Neutrophil (primary cell): Measurements from ENCODE around the gene ITGB8.

ENCODE experiments used
- H3K27ac ChIP-seq: fragments of 200-600 bp; sonication (generic); 2 replicates; pipeline ENCODE4 v1.5.1; 2016; ENCODE audit warnings: mild to moderate bottlenecking, moderate library complexity
- H3K27me3 ChIP-seq: fragments of 200-600 bp; sonication (generic); 2 replicates; pipeline ENCODE4 v1.6.0; 2016; ENCODE audit warnings: mild to moderate bottlenecking
- H3K36me3 ChIP-seq: fragments of 200-600 bp; sonication (generic); 2 replicates; pipeline ENCODE4 v1.5.1; 2017
- H3K4me1 ChIP-seq, 2 experiments: fragments of 200-600 bp in 1 of 2; sonication (generic) in 1 of 2; 1 replicate in 1 of 2; 2 replicates in 1 of 2; pipeline versions ENCODE4 v1.5.1 to v1.6.1; 2013 to 2016; ENCODE audit warnings: low read depth in 1 of 2, low read length in 1 of 2, mild to moderate bottlenecking in 1 of 2, moderate library complexity in 1 of 2; ENCODE audit not compliant: control insufficient read depth in 1 of 2, insufficient read depth in 1 of 2
- H3K4me3 ChIP-seq, 2 experiments: fragments of 200-600 bp in 1 of 2; sonication (generic) in 1 of 2; 1 replicate in 1 of 2; 2 replicates in 1 of 2; pipeline ENCODE4 v1.5.1; 2013 to 2016; ENCODE audit warnings: low read depth in 1 of 2, low read length in 1 of 2, mild to moderate bottlenecking in 1 of 2, moderate library complexity in 1 of 2
- H3K9me3 ChIP-seq: fragments of 200-600 bp; sonication (generic); 2 replicates; pipeline ENCODE4 v1.5.1; 2016
- CTCF ChIP-seq: fragments of 200-600 bp; sonication (generic); IDR thresholded peaks from 2 replicates; pipeline ENCODE4 v1.5.1; 2016; ENCODE audit warnings: antibody characterized with exemption

The ITGB8 gene

GRCh38 chr7:20364571-20365196, 34.0 kb downstream of the ITGB8 start:
- Histone ChIP-seq H3K4me1 (no peaks in the 10 kb centered on the region), H3K27me3 (no peaks in the 10 kb centered on the region), H3K9me3 (no peaks in the 10 kb centered on the region), H3K27ac (no peak overlapping the region), H3K4me3 (no peak overlapping the region), H3K36me3 (no peaks in the 10 kb centered on the region)
- no peak for TF ChIP-seq CTCF

GRCh38 chr7:20365486-20365885, 34.8 kb downstream of the ITGB8 start:
- H3K4me1 ChIP-seq: no peaks in the 10 kb centered on the region
- H3K27me3 ChIP-seq: no peaks in the 10 kb centered on the region
- no peaks in the 10 kb centered on the region for H3K9me3 ChIP-seq
- TF ChIP-seq CTCF: no peak
- no peak overlapping the region for H3K4me3 ChIP-seq
- H3K36me3 ChIP-seq: no peaks in the 10 kb centered on the region
- H3K27ac ChIP-seq: no peak overlapping the region

DNA sequence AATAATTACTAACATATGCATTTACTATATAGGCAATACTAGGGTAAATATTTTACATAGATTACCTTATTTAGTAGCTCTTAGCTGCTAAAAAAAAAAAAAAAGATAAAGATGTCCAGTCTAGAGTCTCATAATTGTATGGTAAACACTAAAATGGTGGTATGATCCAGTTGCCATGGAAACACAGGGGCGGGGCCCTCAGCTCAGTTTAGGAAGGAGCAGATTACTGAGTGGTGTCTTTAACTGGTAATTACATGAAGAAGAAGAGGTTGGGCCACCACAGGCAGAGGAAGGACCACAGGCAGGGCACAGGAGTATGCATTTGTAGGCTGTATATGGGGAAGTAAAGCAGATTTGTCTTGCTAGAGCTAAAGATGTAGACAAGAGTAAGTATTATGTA, 43.7 kb downstream of the ITGB8 start:
- no peaks in the 10 kb centered on the region for H3K36me3 ChIP-seq
- TF ChIP-seq CTCF: no peak
- no peak overlapping the region for H3K4me3 ChIP-seq
- H3K27ac ChIP-seq: no peak overlapping the region
- no peaks in the 10 kb centered on the region for H3K27me3 ChIP-seq
- no peaks in the 10 kb centered on the region for H3K4me1 ChIP-seq
- no peaks in the 10 kb centered on the region for H3K9me3 ChIP-seq

DNA sequence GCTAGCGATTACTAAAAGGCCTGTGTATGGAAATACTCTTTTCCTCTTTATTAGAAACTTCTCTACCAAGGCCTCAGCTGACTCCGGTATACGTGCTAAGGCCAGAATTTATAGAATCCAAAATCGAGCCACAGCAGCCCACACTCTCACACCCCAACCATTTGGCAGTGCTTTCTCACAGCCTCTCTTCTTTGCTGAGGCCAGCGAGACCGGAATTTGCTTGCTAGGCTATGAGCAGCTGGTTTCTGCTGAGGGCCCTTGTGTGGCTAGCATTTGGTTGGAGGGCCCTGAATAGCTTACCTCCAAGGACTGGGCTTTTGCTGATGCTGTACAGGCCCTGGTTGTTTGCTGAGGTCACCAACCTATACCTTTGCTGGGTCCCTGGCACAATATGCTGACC, 46.1 kb downstream of the ITGB8 start:
- Histone ChIP-seq H3K27me3 (no peaks in the 10 kb centered on the region), H3K27ac (no peak overlapping the region), H3K9me3 (no peaks in the 10 kb centered on the region), H3K4me3 (no peak overlapping the region), H3K36me3 (no peaks in the 10 kb centered on the region), H3K4me1 (no peaks in the 10 kb centered on the region)
- no peak for TF ChIP-seq CTCF

GRCh38 chr7:20381406-20382034, 50.8 kb downstream of the ITGB8 start:
- H3K27me3 ChIP-seq: no peaks in the 10 kb centered on the region
- no peaks in the 10 kb centered on the region for H3K9me3 ChIP-seq
- no peak for TF ChIP-seq CTCF
- no peaks in the 10 kb centered on the region for H3K36me3 ChIP-seq
- H3K4me3 ChIP-seq: no peak overlapping the region
- H3K4me1 ChIP-seq: no peaks in the 10 kb centered on the region
- no peak overlapping the region for H3K27ac ChIP-seq
